Esophagus muscularis mucosa (tissue), 4 donors: ENCODE results near the gene IGF2R.

ENCODE experiments used
- EP300 ChIP-seq: sonication (generic); formaldehyde crosslinking; IDR thresholded peaks from one replicate; pipeline ENCODE4 v1.6.1; 2017; ENCODE audit warnings: antibody characterized with exemption
- POLR2A ChIP-seq: fragments of 450-650 bp; IDR thresholded peaks from one replicate; pipeline ENCODE4 v1.6.1; 2017; ENCODE audit warnings: antibody characterized with exemption, moderate library complexity, mild to moderate bottlenecking, low read depth
- TF ChIP-seq, protein P1 (sequence below), 3 experiments: fragments of 200-600 bp in 2 of 3; fragments of 450-650 bp in 1 of 3; sonication (generic) in 2 of 3; IDR thresholded peaks; one replicate each; pipeline ENCODE4 v1.5.1; 2017 to 2019; ENCODE audit warnings: antibody characterized with exemption in 3 of 3, mild to moderate bottlenecking in 2 of 3, moderate library complexity in 1 of 3

DNA sequence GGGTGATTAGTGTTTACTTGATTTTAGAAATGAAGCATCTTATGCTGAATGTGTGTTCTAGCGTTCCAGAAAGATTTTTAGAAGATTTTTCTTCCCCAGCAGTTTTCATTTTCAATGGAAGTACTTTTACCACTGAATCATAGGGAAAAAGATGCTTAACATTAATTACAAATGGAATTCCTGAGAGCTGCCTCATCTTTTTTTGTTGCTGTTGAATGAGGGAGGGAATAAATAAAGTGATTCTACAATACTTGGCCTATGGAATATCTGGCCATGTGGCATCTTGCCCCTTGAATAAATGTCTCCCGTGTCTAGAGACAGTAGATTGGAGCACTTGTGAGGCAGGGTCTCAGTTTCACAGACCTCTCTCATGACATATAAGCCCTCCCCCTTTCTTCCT is 108.6 kb downstream of the IGF2R start:
- TF ChIP-seq, protein P1, sequence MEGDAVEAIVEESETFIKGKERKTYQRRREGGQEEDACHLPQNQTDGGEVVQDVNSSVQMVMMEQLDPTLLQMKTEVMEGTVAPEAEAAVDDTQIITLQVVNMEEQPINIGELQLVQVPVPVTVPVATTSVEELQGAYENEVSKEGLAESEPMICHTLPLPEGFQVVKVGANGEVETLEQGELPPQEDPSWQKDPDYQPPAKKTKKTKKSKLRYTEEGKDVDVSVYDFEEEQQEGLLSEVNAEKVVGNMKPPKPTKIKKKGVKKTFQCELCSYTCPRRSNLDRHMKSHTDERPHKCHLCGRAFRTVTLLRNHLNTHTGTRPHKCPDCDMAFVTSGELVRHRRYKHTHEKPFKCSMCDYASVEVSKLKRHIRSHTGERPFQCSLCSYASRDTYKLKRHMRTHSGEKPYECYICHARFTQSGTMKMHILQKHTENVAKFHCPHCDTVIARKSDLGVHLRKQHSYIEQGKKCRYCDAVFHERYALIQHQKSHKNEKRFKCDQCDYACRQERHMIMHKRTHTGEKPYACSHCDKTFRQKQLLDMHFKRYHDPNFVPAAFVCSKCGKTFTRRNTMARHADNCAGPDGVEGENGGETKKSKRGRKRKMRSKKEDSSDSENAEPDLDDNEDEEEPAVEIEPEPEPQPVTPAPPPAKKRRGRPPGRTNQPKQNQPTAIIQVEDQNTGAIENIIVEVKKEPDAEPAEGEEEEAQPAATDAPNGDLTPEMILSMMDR (IDR thresholded peaks at IDR 0.05) = no peak
- no peak for TF ChIP-seq POLR2A
- TF ChIP-seq EP300 = no peak
